Thyroid gland (tissue), 4 donors: Measurements from ENCODE around the gene NRP2.

Experiments
- POLR2A ChIP-seq, 2 donors: fragments of 450-650 bp; IDR thresholded peaks; one replicate each; pipeline ENCODE4 v1.6.1; 2017; ENCODE audit warnings: antibody characterized with exemption in 2 of 2, mild to moderate bottlenecking in 2 of 2, moderate library complexity in 1 of 2
- TF ChIP-seq, protein P1 (sequence below), 6 experiments: fragments of 200-600 bp in 3 of 6; fragments of 450-650 bp in 3 of 6; sonication (generic) in 3 of 6; IDR thresholded peaks; one replicate each; pipeline ENCODE4 v1.5.1; 2016 to 2019; ENCODE audit warnings: antibody characterized with exemption in 6 of 6, mild to moderate bottlenecking in 2 of 6, inconsistent platforms in 1 of 6, moderate library complexity in 1 of 6

GRCh38 chr2:205754924-205755321, 72.6 kb downstream of the NRP2 start:
- TF ChIP-seq, protein P1, sequence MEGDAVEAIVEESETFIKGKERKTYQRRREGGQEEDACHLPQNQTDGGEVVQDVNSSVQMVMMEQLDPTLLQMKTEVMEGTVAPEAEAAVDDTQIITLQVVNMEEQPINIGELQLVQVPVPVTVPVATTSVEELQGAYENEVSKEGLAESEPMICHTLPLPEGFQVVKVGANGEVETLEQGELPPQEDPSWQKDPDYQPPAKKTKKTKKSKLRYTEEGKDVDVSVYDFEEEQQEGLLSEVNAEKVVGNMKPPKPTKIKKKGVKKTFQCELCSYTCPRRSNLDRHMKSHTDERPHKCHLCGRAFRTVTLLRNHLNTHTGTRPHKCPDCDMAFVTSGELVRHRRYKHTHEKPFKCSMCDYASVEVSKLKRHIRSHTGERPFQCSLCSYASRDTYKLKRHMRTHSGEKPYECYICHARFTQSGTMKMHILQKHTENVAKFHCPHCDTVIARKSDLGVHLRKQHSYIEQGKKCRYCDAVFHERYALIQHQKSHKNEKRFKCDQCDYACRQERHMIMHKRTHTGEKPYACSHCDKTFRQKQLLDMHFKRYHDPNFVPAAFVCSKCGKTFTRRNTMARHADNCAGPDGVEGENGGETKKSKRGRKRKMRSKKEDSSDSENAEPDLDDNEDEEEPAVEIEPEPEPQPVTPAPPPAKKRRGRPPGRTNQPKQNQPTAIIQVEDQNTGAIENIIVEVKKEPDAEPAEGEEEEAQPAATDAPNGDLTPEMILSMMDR (IDR thresholded peaks at IDR 0.05), result no peak
- TF ChIP-seq POLR2A (IDR thresholded peaks at IDR 0.05), result no peak
